ELR (cell line): Measurements from ENCODE around the gene FBRSL1.
"Not testable (repeated sequence)": the region's sequence is repeated elsewhere in the genome, so short reads cannot be mapped to it uniquely, and the experiment has no call there.

Experiments used
- DNase-seq: peaks from one replicate; pipeline ENCODE4 v3.0.0-alpha.2; 2015; ENCODE audit warnings: low read depth

FBRSL1 gene

DNA sequence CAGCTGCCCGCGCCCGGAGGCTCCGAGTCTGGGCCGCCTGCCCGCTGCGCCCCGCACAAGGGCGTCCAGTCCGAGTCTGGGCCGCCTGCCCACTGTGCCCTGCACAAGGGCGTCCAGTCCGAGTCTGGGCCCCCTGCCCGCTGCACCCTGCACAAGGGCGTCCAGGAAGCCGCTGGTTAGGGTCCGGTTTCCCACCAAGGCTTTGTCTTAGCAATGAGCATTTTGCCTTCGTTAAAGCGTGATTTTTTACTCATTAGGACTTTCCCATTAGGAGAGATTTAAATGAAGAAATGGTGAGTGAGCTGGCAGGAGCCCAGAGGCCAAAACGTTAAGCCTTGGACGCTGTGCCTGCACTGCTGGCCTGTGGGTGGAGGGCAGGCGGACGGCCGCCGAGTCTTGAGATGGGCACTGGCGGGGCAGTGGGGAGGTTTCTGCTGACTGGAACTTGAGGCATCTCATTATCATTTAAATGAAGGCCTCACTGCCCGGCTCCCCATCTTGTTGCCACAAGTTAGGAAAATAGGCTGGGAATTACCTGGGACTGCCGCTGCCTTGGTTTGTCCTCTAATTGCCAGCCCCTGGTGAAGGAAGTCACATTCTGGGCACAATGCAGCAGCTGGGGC lies 36.0 kb downstream of the FBRSL1 start:
- DNase-seq, result no peak

DNA sequence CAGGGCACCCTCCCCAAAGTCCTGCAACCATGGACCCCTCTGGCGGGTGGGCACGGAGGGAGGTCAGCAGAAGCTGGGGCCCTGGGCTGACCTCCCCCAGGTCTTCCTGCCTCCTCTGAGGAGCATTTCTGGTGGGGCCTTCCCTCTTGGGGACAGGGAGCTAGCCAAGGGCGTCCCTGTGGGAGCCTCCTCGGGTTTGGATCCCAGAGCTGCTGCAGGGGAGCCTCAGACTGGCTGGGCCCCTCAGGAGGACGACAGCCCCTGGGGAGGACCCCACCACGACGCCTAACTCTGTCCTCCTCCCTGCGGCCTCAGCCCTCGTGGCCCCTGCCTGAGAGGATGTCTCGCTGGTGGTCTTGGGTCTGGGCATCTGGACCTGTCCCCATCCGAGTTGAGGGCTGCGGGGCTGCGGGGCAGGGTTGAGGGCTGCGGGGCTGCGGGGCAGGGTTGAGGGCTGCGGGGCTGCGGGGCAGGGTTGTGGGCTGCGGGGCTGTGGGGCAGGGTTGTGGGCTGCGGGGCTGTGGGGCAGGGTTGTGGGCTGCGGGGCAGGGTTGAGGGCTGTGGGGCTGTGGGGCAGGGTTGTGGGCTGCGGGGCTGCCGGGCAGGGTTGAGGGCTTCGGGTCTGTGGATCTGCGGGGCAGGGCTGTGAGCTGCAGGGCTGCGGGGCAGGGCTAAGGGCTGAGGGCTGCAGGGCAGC lies 37.4 kb downstream of the FBRSL1 start:
- no peak for DNase-seq

DNA sequence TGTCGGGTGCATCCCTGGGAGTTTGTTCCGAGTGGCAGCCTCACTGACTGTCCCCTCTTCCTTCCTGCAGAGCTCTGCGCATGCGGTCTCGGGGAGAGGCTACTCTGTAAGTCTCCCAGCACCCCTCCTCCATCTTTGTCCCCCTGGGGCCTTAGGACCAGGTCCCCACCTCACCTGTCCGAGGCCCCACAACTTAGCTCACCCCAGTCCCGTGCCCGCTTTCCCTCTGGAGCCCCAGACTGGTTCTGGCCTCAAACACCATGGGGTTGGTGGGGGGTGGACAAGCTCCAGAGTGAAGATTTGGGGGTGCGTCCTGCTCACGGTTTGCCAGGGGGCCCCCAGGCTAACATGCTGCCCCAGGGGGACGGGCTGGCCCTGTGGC lies 37.9 kb downstream of the FBRSL1 start:
- DNase-seq, result no peak

DNA sequence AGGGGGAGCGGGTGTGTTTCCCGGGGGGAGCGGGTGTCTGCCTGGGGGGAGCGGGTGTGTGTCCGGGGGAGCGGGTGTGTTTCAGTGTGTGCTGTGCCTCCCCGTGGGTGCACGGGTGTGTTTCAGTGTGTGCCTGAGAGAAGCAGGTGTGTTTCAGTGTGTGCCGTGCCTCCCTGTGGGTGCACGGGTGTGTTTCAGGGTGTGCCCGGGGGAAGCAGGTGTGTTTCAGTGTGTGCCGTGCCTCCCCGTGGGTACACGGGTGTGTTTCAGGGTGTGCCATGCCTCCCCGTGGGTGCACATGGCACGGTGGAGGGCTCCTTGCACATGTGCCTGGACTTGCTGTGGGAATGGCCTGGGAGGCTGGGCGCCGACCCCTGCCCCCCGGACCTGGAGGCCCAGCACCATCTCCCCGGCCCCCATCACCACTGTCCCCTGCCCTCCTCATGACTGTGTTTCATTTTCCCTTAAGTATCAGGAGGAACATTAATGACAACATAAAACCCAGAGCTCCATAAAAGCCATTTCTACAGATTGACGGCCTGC lies 38.7 kb downstream of the FBRSL1 start:
- DNase-seq, result no peak

DNA sequence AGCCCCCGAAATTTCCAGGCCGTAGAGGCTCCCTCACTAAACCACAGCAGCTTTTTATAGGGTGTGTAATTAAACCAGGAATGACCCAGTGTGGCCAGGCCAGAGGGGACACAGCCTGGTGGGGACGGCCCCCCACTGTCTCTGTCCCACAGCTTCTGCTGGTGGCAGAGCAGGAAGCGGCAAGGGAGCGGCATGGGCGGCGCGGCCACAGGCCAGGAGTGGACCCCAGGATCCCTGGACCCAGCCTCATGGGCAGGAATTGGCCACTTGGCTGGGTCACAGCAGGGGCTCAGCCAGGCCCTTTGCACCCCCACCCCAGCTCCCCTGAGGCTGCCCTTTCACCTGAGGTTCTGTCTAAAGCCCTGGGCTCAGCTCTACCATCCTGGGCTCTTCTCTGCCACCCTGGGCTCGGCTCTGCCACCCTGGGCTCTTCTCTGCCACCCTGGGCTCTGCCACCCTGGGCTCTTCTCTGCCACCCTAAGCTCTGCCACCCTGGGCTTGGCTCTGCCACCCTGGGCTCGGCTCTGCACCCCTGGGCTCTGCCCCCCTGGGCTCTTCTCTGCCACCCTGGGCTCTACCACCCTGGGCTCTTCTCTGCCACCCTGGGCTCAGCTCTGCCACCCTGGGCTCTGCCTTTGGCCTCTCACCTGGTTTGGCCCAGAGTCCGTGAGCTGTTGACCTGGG lies 39.3 kb downstream of the FBRSL1 start:
- DNase-seq, result no peak

DNA sequence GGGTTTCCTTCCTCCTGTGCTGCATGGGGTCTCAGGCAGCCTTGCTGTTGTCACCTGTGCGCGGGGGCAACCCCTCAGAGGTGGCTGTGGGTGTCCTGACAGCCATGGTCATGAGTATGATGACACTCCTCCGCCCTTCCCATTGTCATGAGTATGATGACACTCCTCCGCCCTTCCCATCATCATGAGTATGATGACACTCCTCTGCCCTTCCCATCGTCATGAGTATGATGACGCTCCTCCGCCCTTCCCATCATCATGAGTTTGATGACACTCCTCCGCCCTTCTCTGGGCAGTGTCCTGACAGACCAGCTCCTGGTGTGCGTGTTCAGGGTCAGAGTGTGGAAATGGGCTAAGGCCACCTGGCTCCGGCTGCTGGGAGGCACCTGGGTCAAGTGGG lies 40.0 kb downstream of the FBRSL1 start:
- DNase-seq, result no peak

DNA sequence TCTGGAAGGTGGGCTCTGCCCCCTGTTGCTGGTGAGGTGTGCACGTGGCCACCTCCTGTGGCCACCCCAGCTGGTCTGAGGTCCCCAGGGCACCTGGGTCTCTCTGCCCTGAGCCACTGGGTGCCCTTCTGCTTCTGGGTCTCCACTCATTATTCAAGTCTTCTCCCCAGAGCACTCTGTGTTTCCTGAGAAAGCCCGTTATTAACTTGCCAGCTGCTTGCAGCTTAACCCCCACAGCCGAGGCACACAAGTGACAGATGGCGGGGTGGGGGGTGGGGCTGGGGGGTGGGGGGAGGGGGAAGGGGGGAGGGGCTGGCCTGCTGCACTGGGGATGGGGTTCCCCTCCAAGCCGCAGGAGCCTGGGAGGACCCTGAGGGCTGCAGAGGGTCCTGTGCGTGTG lies 40.5 kb downstream of the FBRSL1 start:
- DNase-seq, result no peak

DNA sequence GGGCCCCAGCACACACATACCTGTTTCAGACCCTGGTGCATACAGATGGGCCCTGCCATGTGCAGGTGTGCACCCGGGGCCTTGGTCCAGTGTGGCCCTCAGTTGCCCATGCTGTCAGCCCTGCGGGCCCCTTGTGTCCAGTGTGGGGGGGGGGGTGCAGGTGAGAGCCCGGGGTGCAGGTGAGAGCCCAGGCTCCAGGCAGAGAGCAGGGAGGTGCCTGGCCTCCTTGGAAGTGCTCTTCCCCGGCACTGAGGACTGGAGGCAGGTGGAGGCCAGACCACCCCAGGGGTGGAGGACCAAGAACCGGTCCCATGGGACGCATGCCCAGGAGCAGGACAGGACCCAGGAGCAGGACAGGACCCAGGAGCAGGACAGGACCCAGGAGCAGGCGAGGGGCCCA lies 40.9 kb downstream of the FBRSL1 start:
- DNase-seq, result no peak

DNA sequence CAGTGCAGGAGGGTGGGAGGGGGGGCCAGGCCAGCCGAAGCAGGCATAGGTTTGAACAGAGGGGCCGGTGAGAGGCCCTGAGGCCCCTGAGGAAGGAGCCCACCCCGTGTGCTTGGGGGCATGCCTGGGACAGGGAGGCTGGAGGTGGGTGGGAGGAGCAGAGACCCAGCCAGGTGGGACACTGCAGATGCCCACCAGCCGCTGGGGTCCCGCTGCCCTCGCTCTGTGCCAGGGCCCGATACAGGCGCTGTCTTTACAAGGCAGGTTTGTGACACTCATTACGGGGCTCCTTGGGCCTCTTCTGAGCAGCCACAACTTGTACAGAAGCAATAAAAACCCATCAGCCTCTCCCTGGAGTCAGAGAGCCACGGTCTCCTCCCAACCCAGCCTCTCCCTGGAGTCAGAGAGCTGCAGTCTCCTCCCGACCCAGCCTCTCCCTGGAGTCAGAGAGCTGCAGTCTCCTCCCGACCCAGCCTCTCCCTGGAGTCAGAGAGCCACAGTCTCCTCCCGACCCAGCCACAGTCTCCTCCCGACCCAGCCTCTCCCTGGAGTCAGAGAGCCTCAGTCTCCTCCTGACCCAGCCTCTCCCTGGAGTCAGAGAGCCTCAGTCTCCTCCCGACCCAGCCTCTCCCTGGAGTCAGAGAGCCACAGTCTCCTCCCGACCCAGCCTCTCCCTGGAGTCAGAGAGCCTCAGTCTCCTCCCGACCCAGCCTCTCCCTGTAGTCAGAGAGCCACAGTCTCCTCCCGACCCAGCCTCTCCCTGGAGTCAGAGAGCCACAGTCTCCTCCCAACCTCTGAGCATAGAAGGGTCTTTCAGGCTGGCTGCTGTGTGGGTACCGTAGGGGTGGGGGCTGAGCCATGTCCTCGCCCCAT lies 43.0 kb downstream of the FBRSL1 start:
- not testable (repeated sequence) for DNase-seq

DNA sequence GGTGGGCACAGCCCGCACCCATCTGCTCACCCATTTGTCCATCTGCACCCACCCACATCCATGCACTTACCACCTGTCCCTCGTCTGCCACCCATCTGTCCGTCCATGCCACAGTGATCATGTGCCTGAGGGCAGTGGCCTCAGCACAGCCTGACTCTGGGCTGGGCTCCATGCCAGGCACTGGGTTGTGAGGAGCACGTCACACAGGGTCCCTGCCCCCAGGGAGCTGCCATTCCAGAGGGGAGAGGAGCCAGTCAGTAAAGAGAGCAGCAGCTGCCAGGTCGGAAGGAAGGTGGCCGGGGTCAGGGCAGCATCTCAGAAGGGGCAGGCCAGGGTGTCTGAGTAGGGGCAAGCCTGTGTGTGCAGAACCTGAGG lies 43.6 kb downstream of the FBRSL1 start:
- DNase-seq, result no peak

DNA sequence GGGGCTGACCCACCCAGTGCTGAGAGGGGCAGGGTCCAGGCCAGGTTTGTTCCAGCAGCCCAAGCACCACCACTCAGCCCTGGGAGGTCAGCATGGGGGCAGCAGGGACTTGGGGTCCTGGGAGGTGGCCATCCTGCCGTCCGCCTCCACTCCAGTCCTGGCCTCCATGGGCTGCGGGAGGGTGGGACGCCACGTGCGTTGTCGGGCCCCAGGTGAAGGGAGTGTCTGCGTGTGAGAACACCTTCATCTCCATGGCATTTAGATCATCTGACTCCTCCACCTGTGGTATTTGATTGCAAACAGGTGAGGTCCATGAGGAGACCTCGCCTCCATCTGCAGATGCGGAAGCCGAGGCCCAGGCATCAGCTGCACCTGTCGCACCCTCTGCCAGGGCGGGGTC lies 44.1 kb downstream of the FBRSL1 start:
- no peak for DNase-seq

DNA sequence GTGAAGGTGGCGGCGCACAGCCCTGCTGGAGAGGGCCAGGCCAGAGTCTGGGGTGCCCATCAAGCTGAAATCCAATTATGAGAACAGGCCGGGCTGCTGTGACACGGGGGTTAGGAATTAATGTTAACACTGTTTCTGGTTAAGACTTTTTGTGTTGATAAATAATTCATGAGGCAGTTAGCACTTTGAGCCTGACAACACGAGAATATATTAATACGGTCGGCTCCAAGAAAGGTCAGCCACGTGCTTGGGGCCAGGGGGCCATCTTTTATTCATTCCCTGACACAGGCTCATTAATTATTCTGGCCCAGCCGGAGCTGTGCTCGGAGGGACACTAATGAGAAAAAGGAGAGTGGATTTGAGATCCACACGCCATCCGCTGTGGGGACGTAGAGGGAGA lies 45.1 kb downstream of the FBRSL1 start:
- DNase-seq, result no peak

DNA sequence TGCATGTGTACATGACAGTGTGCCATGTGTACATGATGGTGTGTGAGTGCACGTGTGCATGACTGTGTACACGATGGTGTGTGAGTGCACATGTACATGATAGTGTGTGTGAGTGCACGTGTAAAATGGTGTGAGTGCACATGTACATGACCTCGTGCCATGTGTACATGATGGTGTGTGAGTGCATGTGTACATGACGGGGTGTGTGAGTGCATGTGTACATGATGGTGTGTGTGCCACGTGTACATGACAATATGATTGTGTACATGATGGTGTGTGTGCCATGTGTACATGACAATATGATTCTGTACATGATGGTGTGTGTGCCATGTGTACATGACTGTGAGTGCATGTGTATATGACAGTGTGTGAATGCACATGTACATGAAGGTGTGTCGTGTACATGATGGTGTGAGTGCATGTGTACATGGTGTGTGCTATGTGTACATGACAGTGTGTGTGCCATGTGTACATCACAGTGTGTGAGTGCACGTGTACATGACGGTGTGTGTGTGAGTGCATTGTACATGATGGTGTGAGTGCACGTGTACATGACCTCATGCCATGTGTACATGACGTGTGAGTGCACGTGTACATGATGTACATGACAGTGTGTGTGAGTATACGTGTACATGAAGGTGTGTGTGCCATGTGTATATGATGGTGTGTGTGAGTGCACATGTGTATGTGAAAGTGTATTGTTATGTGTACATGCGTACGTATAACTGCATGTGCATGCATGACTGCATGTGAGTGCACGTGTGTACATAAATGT lies 46.3 kb downstream of the FBRSL1 start:
- no peak for DNase-seq

DNA sequence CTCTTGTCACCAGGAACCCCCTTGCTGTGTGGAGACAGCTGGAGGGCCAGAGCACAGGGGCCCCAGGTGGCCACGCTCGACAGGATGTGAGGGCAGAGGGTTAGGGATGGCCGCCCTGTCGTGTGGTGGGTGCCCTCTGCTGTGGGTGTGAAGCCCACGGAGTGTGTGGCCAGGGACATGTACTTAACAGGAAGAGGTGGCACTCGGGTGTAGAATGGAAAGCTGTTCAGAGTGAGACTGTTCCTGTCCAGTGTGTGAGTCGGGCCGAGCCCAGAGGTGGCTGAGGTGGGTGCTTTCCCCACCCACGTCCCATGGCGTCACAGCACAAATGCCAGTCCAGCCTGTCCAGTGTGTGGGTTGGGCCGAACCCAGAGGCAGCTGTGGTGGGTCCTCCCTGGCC lies 47.1 kb downstream of the FBRSL1 start:
- DNase-seq, result no peak

DNA sequence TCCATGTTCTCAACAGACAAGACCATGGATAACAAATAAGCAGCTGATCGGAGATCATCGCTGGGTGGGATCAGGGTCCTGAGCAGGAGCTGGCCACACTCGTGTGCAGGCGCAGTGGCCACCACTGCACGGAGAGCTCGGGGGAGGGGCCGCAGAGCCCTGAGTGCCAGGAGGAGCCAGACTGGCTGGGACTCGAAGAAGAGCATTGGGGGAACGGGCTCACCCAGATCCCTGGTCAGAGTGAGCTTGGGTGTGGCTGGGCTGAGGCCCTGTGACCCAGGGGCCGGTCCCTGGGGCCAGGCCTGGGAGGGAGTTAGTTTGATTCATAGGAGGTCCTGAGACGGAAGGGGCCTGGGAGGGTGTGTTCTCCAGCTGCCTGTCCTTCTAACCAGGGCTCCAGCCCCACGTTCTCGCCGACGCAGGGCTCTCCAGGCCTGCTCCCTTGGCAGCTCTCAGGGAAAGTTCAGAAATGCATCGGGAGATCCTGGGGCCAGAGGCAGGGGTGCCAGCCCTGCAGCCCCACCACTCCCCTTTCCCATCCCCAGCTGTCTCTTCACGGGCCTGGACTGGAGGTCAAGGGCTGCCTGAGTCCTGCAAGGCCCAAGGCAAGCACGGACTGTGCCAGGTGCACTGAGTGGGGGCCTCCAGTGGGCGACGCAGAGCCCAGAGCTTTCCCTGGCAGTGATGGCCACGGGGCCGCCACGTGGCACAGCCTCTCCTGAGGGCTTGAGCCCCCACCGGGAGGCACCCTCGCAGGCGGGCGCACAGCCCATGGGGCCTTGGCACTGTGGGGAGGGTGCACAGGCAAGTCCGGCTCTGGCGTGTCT lies 48.1 kb downstream of the FBRSL1 start:
- no peak for DNase-seq

DNA sequence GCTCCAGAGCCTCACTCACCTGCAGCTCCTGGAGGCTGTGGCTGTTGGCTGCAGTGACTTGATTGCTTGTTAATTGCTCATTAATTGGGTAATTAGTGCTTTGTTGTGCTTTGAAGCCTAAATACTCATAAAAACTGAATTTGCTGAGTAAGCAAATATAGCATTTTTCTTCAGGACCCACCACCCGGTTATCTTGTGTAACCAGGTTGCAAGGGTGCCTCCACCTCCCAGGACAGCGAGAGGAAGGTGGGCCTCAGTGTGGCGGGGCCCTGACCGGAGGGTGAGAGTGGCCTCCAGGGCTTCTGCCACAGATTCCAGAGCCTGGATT lies 48.7 kb downstream of the FBRSL1 start:
- DNase-seq, result no peak

DNA sequence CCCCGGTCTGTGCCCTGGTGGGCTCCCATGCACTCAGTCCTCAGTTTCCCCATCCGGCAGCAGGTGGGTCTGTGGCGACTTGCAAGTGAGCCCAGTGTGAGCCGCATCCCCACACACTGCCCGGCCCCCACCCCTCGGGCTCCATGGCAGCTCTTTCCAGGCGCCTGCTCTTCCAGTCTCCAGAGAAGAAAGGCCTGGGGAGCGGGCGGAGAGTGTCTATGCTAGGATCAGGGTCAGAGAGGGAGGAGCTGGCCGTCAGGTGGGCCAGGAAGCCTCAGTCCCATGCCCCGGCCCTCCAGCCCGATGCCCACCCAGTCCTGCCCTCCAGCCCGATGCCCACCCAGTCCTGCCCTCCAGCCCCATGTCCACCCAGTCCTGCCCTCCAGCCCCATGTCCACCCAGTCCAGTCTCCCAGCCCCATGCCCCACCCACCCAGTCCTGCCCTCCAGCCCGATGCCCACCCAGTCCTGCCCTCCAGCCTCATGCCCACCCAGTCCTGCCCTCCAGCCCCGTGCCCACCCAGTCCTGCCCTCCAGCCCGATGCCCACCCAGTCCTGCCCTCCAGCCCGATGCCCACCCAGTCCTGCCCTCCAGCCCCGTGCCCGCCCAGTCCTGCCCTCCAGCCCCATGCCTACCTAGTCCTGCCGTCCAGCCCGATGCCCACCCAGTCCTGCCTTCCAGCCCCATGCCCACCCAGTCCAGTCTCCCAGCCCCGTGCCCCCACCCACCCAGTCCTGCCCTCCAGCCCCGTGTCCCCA lies 49.2 kb downstream of the FBRSL1 start:
- DNase-seq, result no peak

DNA sequence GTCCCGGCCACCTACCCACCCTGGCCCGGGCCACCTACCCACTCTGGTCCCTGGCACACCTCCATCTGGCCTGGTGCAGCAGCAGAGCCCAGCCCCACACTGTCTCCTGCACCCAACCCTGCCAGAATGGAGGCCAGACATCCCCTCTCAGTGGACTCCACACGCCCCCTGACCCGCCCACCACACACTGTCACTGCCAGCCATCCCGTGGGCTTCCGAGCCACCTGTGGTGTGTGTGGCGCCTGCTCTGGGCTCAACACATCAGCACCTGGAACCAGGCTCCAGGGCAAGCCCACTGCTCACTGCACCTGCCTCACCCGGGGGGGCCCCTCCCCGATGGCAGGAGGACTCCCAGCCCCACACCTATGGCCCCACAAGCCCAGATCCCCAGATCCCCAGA lies 50.5 kb downstream of the FBRSL1 start:
- no peak for DNase-seq

DNA sequence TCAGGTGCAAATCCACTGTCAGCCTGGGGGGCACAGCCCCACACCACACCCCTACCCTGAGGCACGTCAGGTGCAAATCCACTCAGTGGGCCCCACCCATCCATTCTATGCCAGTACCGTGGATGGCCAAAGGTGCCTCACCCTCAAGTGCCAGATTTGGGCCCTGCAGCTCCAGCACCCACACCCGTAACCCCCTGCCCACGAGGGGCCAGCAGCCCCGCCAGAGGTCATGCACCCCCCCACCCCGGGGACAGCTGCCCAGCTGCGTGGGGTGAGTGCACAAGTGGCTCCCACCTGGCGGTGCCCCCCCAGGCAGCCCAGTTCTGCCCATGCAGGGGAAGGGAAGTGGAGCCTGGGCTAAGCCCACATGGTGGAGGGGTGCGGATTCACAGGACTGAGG lies 51.2 kb downstream of the FBRSL1 start:
- DNase-seq, result no peak

DNA sequence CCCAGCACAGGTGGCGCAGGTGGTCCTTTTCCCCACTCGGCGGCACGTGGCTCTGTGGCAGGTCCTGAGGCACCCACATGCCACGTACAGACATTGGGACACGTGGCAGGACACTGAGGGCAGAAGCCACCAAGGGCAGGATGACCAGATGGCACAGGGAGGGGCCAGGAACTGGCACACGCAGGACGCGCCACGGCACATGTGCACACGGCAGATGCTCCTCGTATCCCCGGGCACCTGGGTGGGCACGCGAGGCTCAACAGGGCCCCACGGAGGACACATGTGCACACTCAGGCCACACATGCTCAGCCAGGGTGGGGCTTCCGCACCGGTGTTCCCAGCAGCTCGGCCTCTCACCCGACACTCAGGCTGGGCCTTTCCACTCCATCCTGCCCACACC lies 52.0 kb downstream of the FBRSL1 start:
- DNase-seq, result no peak
